GM12878 (cell line): ENCODE results near the gene IFNGR2. TPM values are rescaled to one million over a fixed set of nuclear protein-coding genes. Genes with fewer than 3 reads are reported as not detected.

Experiments
- ATAC-seq: fragments of 200-7000 bp; cut with Tn5 transposase; 3 replicates; pipeline ENCODE4 v1.9.1; 2020; ENCODE audit warnings: mild to moderate bottlenecking, moderate library complexity
- BruUV-seq: library from RNA; stranded (reverse); fragments of 400-500 nt; replicated peaks from 2 replicates; lab custom pipeline; 2021; lab: Mats Ljungman, UMichigan
- CTCF ChIA-PET: fragments of 300-600 bp; sonication (Branson Sonifier 250); formaldehyde crosslinking; extraction: SDS; loops from one replicate; lab custom pipeline; 2021; ENCODE audit warnings: inconsistent platforms; lab: Yijun Ruan, JAX
- POLR2A ChIA-PET: fragments of 350-600 bp; formaldehyde crosslinking; extraction: SDS; loops from one replicate; lab custom pipeline; 2021; ENCODE audit warnings: inconsistent platforms; lab: Charles Lee
- RAD21 ChIA-PET: fragments of 300-600 bp; sonication (Branson Sonifier 250); formaldehyde crosslinking; loops from one replicate; lab custom pipeline; 2023; ENCODE audit warnings: antibody characterized with exemption; ENCODE audit not compliant: unreplicated experiment; lab: Charles Lee
- SMC1A ChIA-PET: fragments of 300-600 bp; sonication (Branson Sonifier 250); formaldehyde crosslinking; loops from one replicate; lab custom pipeline; 2023; ENCODE audit not compliant: unreplicated experiment, uncharacterized antibody; lab: Charles Lee
- DNase-seq: peaks from one replicate; pipeline ENCODE4 v3.0.0-alpha.2; 2011; ENCODE audit warnings: low read depth, low spot score
- FAIRE-seq: peaks from 3 replicates; lab custom pipeline; 2011; peaks lifted over from hg19 to GRCh38; lab: Jason Lieb, UNC
- H2AFZ ChIP-seq: 2 replicates; pipeline ENCODE4 v1.6.0; 2011; ENCODE audit warnings: low read depth, low read length, control low read depth; ENCODE audit not compliant: control insufficient read depth
- H3K27ac ChIP-seq: 2 replicates; pipeline ENCODE4 v1.5.1; 2011; ENCODE audit warnings: control low read depth; ENCODE audit not compliant: control insufficient read depth, insufficient read depth
- H3K27me3 ChIP-seq, 2 experiments: replicated peaks in 1 of 2; 2 replicates each; pipeline versions ENCODE4 v1.6.0 to v1.6.1; 2011; ENCODE audit warnings: low read length in 1 of 2; ENCODE audit not compliant: control insufficient read depth in 2 of 2, insufficient read depth in 2 of 2
- H3K36me3 ChIP-seq, 2 experiments: 2 replicates each; pipeline ENCODE4 v1.5.1; 2011; ENCODE audit warnings: low read length in 1 of 2; ENCODE audit not compliant: control insufficient read depth in 2 of 2, insufficient read depth in 2 of 2
- H3K4me1 ChIP-seq: 2 replicates; pipeline ENCODE4 v1.6.1; 2011; ENCODE audit warnings: mild to moderate bottlenecking, low read length, moderate library complexity, mixed read lengths; ENCODE audit not compliant: control insufficient read depth, insufficient read depth
- H3K4me2 ChIP-seq: 2 replicates; pipeline ENCODE4 v1.6.0; 2011; ENCODE audit warnings: control low read depth; ENCODE audit not compliant: control insufficient read depth, insufficient read depth
- H3K4me3 ChIP-seq: fragments of 200-600 bp; sonication (generic); 2 replicates; pipeline ENCODE4 v1.5.1; 2016
- H3K79me2 ChIP-seq: 2 replicates; pipeline ENCODE4 v1.6.0; 2011; ENCODE audit warnings: low read length; ENCODE audit not compliant: control insufficient read depth, insufficient read depth
- H3K9ac ChIP-seq: 2 replicates; pipeline ENCODE4 v1.8.0; 2011; ENCODE audit warnings: low read length, control low read depth, mixed read lengths; ENCODE audit not compliant: control insufficient read depth, insufficient read depth
- H3K9me3 ChIP-seq: replicated peaks from 3 replicates; pipeline ENCODE4 v1.5.1; 2011; ENCODE audit warnings: mild to moderate bottlenecking, low read length; ENCODE audit not compliant: control insufficient read depth, insufficient read depth
- H4K20me1 ChIP-seq: 2 replicates; pipeline ENCODE4 v1.6.0; 2011; ENCODE audit not compliant: control insufficient read depth, insufficient read depth
- BCL11A ChIP-seq: IDR thresholded peaks from 2 replicates; pipeline ENCODE4 v1.6.1; 2011; ENCODE audit warnings: low read depth, low read length
- CTCF ChIP-seq, 3 experiments: IDR thresholded peaks in 2 of 3; conservative IDR thresholded peaks in 1 of 3; 2 replicates each; pipeline ENCODE4 v1.5.1; 2011; ENCODE audit warnings: low read depth in 3 of 3, low read length in 3 of 3, mild to moderate bottlenecking in 3 of 3, control low read depth in 2 of 3, moderate library complexity in 2 of 3, inconsistent platforms in 1 of 3, mixed read lengths in 1 of 3; ENCODE audit not compliant: control insufficient read depth in 2 of 3, insufficient read depth in 1 of 3; ENCODE audit errors: extremely low read depth in 1 of 3
- ESRRA ChIP-seq: IDR thresholded peaks from 2 replicates; pipeline ENCODE4 v1.6.1; 2012; ENCODE audit warnings: mild to moderate bottlenecking, low read length, improper control_type of control experiment
- KAT2A ChIP-seq: conservative IDR thresholded peaks from 2 replicates; pipeline ENCODE4 v1.6.1; 2011; ENCODE audit warnings: low read depth, low read length; ENCODE audit not compliant: control insufficient read depth
- MTA2 ChIP-seq: fragments of 450-650 bp; IDR thresholded peaks from 2 replicates; pipeline ENCODE4 v1.6.1; 2016; ENCODE audit warnings: low read depth, mild to moderate bottlenecking, moderate library complexity
- TCF7 ChIP-seq: IDR thresholded peaks from 2 replicates; pipeline ENCODE4 v1.6.1; 2014; ENCODE audit warnings: antibody characterized with exemption, borderline replicate concordance
- WGBS: methylation state at CpG from one replicate; pipeline ENCODE4 v1.1.6; 2016; ENCODE audit warnings: low lambda C conversion rate; ENCODE audit not compliant: insufficient replicate concordance, insufficient coverage; ENCODE audit errors: missing lambda C conversion rate; 5-methylcytosine and 5-hydroxymethylcytosine counted together
- in situ Hi-C: fragments of 300-500 bp; cut with MboI; formaldehyde crosslinking; loops from 9 replicates; pipeline ENCODE4 v1.14.3; 2018; ENCODE audit warnings: mixed read lengths
- intact Hi-C: fragments of 100-400 bp; cut with micrococcal nuclease; formaldehyde crosslinking; loops from one replicate; pipeline ENCODE4 v1.14.2; 2022; ENCODE audit not compliant: unreplicated experiment
- polyA plus RNA-seq, 11 experiments: library from polyadenylated mRNA; depleted of rRNA in 4 of 11; unstranded in 6 of 11; stranded (reverse) in 5 of 11; fragments of >200 nt; fragmentation: Nextera tagmentation in 4 of 11; fragmentation: Illumina TruSeq in 1 of 11; extraction: Ambion mirVana in 4 of 11; extraction: Trizol in 1 of 11; gene quantifications; 1 replicate in 1 of 11; 2 replicates in 10 of 11; pipeline versions ENCODE4 v1.2.1 to v1.2.3, GENCODE V29; 2011 to 2016; ENCODE audit warnings: inconsistent platforms in 2 of 11, missing spikeins in 2 of 11, low read depth in 1 of 11
- total RNA-seq, 4 experiments: library from RNA; depleted of rRNA in 3 of 4; stranded (reverse); fragments of >200 nt in 3 of 4; fragmentation: Illumina TruSeq in 1 of 4; extraction: Trizol in 1 of 4; gene quantifications; 2 replicates each; pipeline versions ENCODE4 v1.2.1 to v1.2.3, GENCODE V29; 2013 to 2021

IFNGR2 gene
- total and polyA plus RNA-seq, 10 of the 15 experiments (the other 5 are each of a cell fraction or from before 2014, with no cell fraction given), result 23.6 to 98.8 (median 77.0) TPM

GRCh38 chr21:33386222-33386784, 16.9 kb upstream of the IFNGR2 start:
- FAIRE-seq, result no peak
- no peak overlapping the region for H3K27ac ChIP-seq

More at GRCh38 chr21:33386222-33386784, 16.9 kb upstream of the IFNGR2 start:
- RAD21 ChIA-PET, result interaction anchor here (1.0 to 13.8 kb wide), 5 partner anchors 19 to 181 kb away, joined by 3 to 148 read pairs (median 28); no protein-coding TSS in a partner anchor
- ATAC-seq (no peak), DNase-seq (no peak)
- no TSS peak for BruUV-seq
- in situ Hi-C loops, result no loop called here
- TF ChIP-seq CTCF (IDR thresholded peaks at IDR 0.05 in 2 of 3, conservative IDR thresholded peaks at IDR 0.05 in 1 of 3; ENCODE audit: control insufficient read depth in 2 of 3, extremely low read depth in 1 of 3, insufficient read depth in 1 of 3, low read depth in 3 of 3, low read length in 3 of 3) (peak in 1 of 3 experiments; percentile 34; a peak in 1 of 6 replicates), BCL11A (no peak), ESRRA (no peak), TCF7 (no peak), KAT2A (no peak), MTA2 (no peak)
- TF ChIP-seq, all 136 proteins: peak for 1
- intact Hi-C loops, result no loop called here
- Histone ChIP-seq H3K9ac (no peak overlapping the region), H4K20me1 (no peaks in the 10 kb centered on the region), H3K4me1 (peaks cover 35% of the 10 kb centered on the region), H3K9me3 (no peaks in the 10 kb centered on the region; the same call in 2 of the 3 replicates), H3K27me3 (no peaks in the 10 kb centered on the region), H3K36me3 (no peaks in the 10 kb centered on the region), H3K79me2 (no peaks in the 10 kb centered on the region), H3K4me2 (no peak overlapping the region), H2AFZ (no peak overlapping the region), H3K4me3 (no peak overlapping the region)
- WGBS, result 43% methylated on average over 6 of the region's 6 CpGs
- ChIA-PET CTCF (interaction anchor here (0.8 to 3.7 kb wide), 13 partner anchors 9 to 189 kb away, joined by 3 to 21 read pairs (median 4); partner anchors contain the start of gene IFNAR1), SMC1A (interaction anchor here (0.8 to 6.8 kb wide), 15 partner anchors 10 to 190 kb away, joined by 3 to 72 read pairs (median 6); partner anchors contain the start of gene IFNAR1), POLR2A (interaction anchor here (0.9 to 4.1 kb wide), 3 partner anchors 19 to 59 kb away, joined by 3 to 36 read pairs (median 7); no protein-coding TSS in a partner anchor)
